ENCODE data around the gene MIPOL1.

GRCh38 chr14:37413050-37413449, 215.3 kb downstream of the MIPOL1 start:
- TF ChIP-seq CTCF (IDR thresholded peaks at IDR 0.05): no peak
- no peak for TF ChIP-seq POLR2A (IDR thresholded peaks at IDR 0.05)
